Measurements from ENCODE around the gene STBD1.

DNA sequence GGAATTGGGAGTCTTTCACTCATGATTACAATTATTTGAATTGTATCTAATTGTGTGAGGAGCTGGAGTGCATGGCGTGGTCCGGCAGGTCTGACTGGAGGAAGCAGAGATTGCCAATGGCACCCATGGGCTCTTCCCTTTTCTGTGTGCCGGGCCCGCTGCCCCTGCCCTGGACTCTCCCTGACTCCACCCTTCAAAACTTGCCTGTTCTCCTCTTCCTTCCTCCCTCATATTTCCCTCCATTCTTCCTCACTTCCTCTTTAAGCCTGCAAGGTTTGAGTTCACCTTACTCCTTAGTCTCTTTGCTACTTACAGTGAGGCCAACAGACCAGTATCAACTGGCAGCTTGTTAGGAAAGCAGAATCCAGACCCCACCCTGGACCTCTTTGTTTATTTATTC, 6.5 kb upstream of the STBD1 start:
- TF ChIP-seq, protein P1, sequence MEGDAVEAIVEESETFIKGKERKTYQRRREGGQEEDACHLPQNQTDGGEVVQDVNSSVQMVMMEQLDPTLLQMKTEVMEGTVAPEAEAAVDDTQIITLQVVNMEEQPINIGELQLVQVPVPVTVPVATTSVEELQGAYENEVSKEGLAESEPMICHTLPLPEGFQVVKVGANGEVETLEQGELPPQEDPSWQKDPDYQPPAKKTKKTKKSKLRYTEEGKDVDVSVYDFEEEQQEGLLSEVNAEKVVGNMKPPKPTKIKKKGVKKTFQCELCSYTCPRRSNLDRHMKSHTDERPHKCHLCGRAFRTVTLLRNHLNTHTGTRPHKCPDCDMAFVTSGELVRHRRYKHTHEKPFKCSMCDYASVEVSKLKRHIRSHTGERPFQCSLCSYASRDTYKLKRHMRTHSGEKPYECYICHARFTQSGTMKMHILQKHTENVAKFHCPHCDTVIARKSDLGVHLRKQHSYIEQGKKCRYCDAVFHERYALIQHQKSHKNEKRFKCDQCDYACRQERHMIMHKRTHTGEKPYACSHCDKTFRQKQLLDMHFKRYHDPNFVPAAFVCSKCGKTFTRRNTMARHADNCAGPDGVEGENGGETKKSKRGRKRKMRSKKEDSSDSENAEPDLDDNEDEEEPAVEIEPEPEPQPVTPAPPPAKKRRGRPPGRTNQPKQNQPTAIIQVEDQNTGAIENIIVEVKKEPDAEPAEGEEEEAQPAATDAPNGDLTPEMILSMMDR (IDR thresholded peaks at IDR 0.05; ENCODE audit: low read depth, low read length): no peak
- TF ChIP-seq EZH2phosphoT487 (IDR thresholded peaks at IDR 0.05; ENCODE audit: low read depth): no peak
